Measurements from ENCODE around the gene TEDDM1.

DNA sequence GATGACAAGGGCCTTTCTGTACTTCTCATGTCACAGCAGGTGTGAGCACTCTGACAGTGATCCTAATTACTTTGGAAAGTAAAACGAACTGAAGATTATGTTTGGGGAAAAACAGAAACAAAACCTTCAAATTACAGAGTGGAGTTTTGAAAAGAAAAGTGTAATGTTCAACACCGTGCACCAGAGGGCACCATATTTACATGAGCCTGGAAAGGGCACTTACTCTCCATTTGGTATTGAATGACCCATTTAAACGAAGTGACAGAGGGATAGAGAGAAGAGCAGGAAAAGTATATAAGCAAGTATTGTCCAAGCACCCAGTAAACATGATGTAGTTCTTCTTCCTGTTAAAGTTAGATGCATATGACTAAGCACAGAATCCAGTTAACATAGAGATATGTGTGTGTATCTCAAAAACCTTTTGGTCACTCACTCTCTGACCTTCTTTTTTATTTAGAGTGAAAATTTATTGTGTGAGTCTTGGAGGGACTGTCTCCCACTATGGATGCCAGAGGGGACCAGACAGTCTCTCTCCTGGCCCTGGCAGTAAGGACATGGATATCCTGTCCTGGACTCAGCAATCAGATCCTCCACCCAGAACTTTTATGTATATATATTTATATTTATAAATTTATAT, 45.7 kb upstream of the TEDDM1 start:
- TF ChIP-seq POLR2A (IDR thresholded peaks at IDR 0.05; ENCODE audit: low read depth, low read length) (no peak), POLR2AphosphoS5 (IDR thresholded peaks at IDR 0.05; ENCODE audit: low read depth, low read length) (no peak), SPI1 (IDR thresholded peaks at IDR 0.05; ENCODE audit: low read depth, low read length) (no peak), TAF1 (IDR thresholded peaks at IDR 0.05; ENCODE audit: low read depth, low read length) (no peak), POU2F2 (IDR thresholded peaks at IDR 0.05; ENCODE audit: low read depth, low read length) (no peak)
